SU-DHL-6 (cell line): Measurements from ENCODE around the gene AUH.

ENCODE experiments used
- EZH2phosphoT487 ChIP-seq: fragments of 200-600 bp; sonication (generic), shearing (Covaris generic); conservative IDR thresholded peaks from 2 replicates; pipeline ENCODE4 v1.6.1; 2018; ENCODE audit warnings: mild to moderate bottlenecking, antibody characterized with exemption, low read length, moderate library complexity, mixed read lengths
- TF ChIP-seq, protein P1 (sequence below): fragments of 200-600 bp; sonication (generic); IDR thresholded peaks from one replicate; pipeline ENCODE4 v1.5.1; 2017; ENCODE audit warnings: antibody characterized with exemption, mild to moderate bottlenecking, low read length, moderate library complexity; ENCODE audit not compliant: insufficient read depth, poor library complexity, severe bottlenecking

DNA sequence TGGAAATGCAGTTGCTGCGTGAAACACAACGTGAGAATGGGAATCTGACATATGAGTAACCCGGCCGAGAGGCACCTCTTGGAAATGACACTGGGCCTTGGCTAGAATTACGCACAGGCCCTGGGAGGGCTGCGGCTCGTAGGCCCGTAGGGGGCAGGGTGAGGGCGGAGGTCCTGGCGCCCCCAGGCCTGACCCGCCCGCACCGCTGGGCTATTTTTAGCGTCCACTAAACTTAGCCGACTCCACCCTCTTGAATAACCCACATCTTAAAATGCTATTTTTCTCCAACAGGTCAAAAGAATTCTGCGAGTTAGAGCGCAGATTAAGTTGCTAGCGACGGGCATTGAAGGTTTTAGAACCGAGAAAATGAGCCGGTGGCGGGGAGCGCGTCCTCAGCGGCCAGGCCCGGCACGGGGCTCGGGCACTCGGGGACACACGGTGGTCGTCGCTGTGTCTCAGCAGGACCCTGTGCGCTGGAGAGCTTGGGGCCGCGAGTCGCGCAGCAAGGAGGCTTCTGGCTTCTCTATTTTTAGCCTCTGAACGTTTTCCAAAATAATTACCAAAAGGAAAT lies 168.5 kb downstream of the AUH start:
- TF ChIP-seq, protein P1, sequence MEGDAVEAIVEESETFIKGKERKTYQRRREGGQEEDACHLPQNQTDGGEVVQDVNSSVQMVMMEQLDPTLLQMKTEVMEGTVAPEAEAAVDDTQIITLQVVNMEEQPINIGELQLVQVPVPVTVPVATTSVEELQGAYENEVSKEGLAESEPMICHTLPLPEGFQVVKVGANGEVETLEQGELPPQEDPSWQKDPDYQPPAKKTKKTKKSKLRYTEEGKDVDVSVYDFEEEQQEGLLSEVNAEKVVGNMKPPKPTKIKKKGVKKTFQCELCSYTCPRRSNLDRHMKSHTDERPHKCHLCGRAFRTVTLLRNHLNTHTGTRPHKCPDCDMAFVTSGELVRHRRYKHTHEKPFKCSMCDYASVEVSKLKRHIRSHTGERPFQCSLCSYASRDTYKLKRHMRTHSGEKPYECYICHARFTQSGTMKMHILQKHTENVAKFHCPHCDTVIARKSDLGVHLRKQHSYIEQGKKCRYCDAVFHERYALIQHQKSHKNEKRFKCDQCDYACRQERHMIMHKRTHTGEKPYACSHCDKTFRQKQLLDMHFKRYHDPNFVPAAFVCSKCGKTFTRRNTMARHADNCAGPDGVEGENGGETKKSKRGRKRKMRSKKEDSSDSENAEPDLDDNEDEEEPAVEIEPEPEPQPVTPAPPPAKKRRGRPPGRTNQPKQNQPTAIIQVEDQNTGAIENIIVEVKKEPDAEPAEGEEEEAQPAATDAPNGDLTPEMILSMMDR: no peak
- no peak for TF ChIP-seq EZH2phosphoT487
